DMS53 (cell line): ENCODE measurements around the gene ISG20.
A peak's percentile ranks its signal among the peaks of the same experiment; 100 is the strongest.

Experiments
- DNase-seq: peaks from one replicate; lab custom pipeline; 2025; lab: John Stamatoyannopoulos, UW

ISG20 gene

GRCh38 chr15:88638626-88639372, at the start of gene ISG20:
ISG20 (plus strand) TSS chr15:88639016; CDS start chr15:88639367, 351 bp downstream.
- peak; percentile 97 for DNase-seq

- DNase-seq, result no peak
Observed at GRCh38 chr15:88590759-88591158, 48.1 kb upstream of the ISG20 start.

- no peak for DNase-seq
Observed at GRCh38 chr15:88591384-88591783, 47.4 kb upstream of the ISG20 start.

GRCh38 chr15:88603885-88604284, 34.9 kb upstream of the ISG20 start:
- peak; percentile 69 for DNase-seq

GRCh38 chr15:88604381-88605188, 34.2 kb upstream of the ISG20 start:
- peak; percentile 76 for DNase-seq

- DNase-seq, result peak; percentile 73
Observed at GRCh38 chr15:88605189-88606069, 33.4 kb upstream of the ISG20 start.

- peak; percentile 69 for DNase-seq
Observed at GRCh38 chr15:88606070-88606794, 32.6 kb upstream of the ISG20 start.

- DNase-seq, result no peak
Observed at GRCh38 chr15:88607951-88608350, 30.9 kb upstream of the ISG20 start.

GRCh38 chr15:88608607-88609181, 30.1 kb upstream of the ISG20 start:
- no peak for DNase-seq

GRCh38 chr15:88609344-88610090, 29.3 kb upstream of the ISG20 start:
- DNase-seq, result peak; percentile 17

GRCh38 chr15:88610701-88611231, 28.1 kb upstream of the ISG20 start:
- no peak for DNase-seq

- no peak for DNase-seq
Observed at GRCh38 chr15:88612186-88612796, 26.5 kb upstream of the ISG20 start.

GRCh38 chr15:88613074-88613944, 25.5 kb upstream of the ISG20 start:
- DNase-seq, result no peak

- peak; percentile 50 for DNase-seq
Observed at GRCh38 chr15:88615303-88616107, 23.3 kb upstream of the ISG20 start.

GRCh38 chr15:88616240-88616639, 22.6 kb upstream of the ISG20 start:
- DNase-seq, result no peak

GRCh38 chr15:88617031-88617722, 21.6 kb upstream of the ISG20 start:
- no peak for DNase-seq

- no peak for DNase-seq
Observed at GRCh38 chr15:88617790-88618189, 21.0 kb upstream of the ISG20 start.
